Small intestine (tissue), 7 donors: Measurements from ENCODE around the gene ING1. TPM values are rescaled to one million over a fixed set of nuclear protein-coding genes. Genes with fewer than 3 reads are reported as not detected.
"Not testable (repeated sequence)": the region's sequence is repeated elsewhere in the genome, so short reads cannot be mapped to it uniquely, and the experiment has no call there.

Source experiments
- DNase-seq, 2 donors: peaks; one replicate each; pipeline versions ENCODE4 v3.0.0 to v3.0.0-alpha.2; 2013
- FAIRE-seq: peaks from 2 replicates; lab custom pipeline; 2012; peaks lifted over from hg19 to GRCh38; lab: Jason Lieb, UNC
- H3K27ac ChIP-seq, 3 donors: one replicate each; pipeline ENCODE4 v1.5.1; 2013; ENCODE audit warnings: low read length in 2 of 3, mild to moderate bottlenecking in 2 of 3, control low read depth in 1 of 3, inconsistent platforms in 1 of 3, low read depth in 1 of 3, moderate library complexity in 1 of 3
- H3K27me3 ChIP-seq, 3 donors: one replicate each; pipeline ENCODE4 v1.6.1; 2013; ENCODE audit warnings: low read length in 3 of 3, inconsistent platforms in 1 of 3; ENCODE audit not compliant: control insufficient read depth in 3 of 3, insufficient read depth in 3 of 3
- H3K36me3 ChIP-seq, 3 donors: one replicate each; pipeline ENCODE4 v1.6.1; 2013; ENCODE audit warnings: low read length in 3 of 3, inconsistent platforms in 1 of 3, low read depth in 1 of 3, mild to moderate bottlenecking in 1 of 3, moderate library complexity in 1 of 3; ENCODE audit not compliant: control insufficient read depth in 3 of 3, insufficient read depth in 2 of 3
- H3K4me1 ChIP-seq, 3 donors: one replicate each; pipeline ENCODE4 v1.6.1; 2013; ENCODE audit warnings: low read length in 2 of 3, inconsistent platforms in 1 of 3, low read depth in 1 of 3, mild to moderate bottlenecking in 1 of 3, moderate library complexity in 1 of 3; ENCODE audit not compliant: control insufficient read depth in 3 of 3, insufficient read depth in 2 of 3
- H3K4me3 ChIP-seq, 3 donors: one replicate each; pipeline ENCODE4 v1.5.1; 2013; ENCODE audit warnings: low read length in 3 of 3, control low read depth in 1 of 3, inconsistent platforms in 1 of 3, low read depth in 1 of 3, mild to moderate bottlenecking in 1 of 3, moderate library complexity in 1 of 3
- H3K9me3 ChIP-seq, 2 donors: one replicate each; pipeline ENCODE4 v1.6.1; 2013; ENCODE audit warnings: low read depth in 1 of 2, low read length in 1 of 2; ENCODE audit not compliant: control insufficient read depth in 2 of 2, insufficient read depth in 1 of 2
- WGBS, 3 donors: extraction: QIAGEN DNeasy Blood & Tissue Kit; methylation state at CpG; one replicate each; pipeline ENCODE4 v1.1.7; 2013; 5-methylcytosine and 5-hydroxymethylcytosine counted together
- polyA plus RNA-seq, 4 donors: library from polyadenylated mRNA; stranded (reverse) in 3 of 4; unstranded in 1 of 4; fragments of 200-250 nt in 3 of 4; fragments of 120-200 nt in 1 of 4; gene quantifications; one replicate each; pipeline versions ENCODE4 v1.2.1 to v1.2.3, GENCODE V29; 2013
- donor health status: healthy with polysubstance abuse.
- donor health status: control.
- donor health status: control.
- donor health status: Bipolar disorder and iron deficiency.
- donor health status: healthy.

The ING1 gene
- polyA plus RNA-seq, 4 donors: 10.8 to 18.6 (median 15.1) TPM

DNA sequence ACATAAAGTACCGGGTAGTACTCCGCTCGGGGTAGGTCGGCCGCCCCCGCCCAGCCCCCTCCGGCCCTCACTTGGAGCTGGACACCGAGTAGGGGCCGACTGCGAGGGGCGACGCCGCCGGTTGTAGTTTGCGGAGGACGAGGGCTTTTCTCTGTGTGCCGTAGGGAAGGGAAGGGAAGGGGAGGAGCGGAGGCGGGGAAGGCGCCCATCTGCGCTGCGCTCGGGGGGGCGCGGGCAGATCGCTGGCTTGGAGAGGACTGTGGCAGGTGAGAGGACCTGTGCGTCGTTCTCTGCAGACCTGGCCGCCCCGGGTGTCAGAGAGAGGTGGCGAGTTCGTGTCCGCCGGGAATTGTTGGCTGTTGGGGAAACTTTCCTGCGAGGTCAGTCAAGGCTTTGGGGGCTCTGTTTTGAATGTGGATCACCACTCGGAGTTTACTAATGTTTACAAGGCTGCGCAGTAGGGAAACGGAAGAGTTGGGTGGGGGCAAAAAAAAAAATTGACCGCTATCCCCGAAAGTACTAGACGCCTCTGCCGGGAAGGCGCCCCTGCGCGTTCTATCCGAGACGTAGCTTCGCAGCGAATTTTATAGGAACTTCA, 1.4 kb downstream of the ING1 start:
- no peak for FAIRE-seq
- peak in 1 of 2 donors; percentile 69 for DNase-seq

DNA sequence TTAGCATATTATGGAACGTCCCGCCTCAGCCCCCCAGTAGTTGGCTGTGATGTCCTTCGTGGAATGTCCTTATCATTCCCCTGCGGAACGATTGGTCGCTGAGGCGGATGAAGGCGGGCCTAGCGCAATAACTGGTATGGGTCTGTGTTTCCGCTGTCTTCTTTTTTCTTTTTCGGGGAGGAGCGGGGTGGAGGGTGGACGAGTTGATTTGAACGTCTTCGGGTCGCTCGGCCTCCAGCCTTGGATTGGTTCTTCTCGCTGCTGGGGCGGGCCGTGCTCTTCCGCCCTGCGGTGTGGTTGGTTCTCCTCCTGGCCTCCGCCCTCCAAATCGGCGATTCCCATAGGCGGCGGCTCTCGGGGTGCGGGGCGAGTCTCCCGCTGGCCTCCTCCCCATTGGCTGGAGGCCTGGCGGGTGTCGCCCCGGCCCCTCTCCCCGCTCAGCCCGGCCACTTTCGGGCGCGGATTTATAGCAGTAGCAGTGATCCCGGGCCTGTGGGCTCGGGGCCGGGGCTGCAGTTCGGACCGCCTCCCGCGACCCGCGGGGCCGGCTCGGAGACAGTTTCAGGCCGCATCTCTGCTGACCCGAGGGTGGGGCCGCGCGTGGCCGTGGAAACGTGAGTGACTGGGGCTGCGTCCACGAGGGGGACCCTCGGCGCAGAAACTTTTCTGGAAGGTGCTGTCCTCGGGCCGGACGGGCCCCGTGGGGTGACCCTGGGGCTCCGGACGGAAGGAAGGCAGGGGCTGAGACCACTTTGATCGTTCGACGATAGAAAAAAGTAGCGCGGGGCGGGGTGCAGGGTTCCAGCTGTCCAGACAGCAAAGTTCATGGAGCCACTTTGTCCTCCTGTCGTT, 2.1 kb downstream of the ING1 start:
- WGBS, 3 donors: 0 to 1% (median 0%) methylated on average over 68 to 74 of the region's 74 CpGs
- DNase-seq: peak; percentile 99 to 100
- H3K27me3 ChIP-seq: no peaks in the 10 kb centered on the region
- H3K27ac ChIP-seq: peak overlapping the region; percentile 98 to 100 (median 99)
- no peaks in the 10 kb centered on the region for H3K9me3 ChIP-seq
- peak overlapping the region; percentile 69 to 95 (median 88) for H3K4me3 ChIP-seq
- H3K36me3 ChIP-seq: peaks cover 4 to 11% (median 6%) of the 10 kb centered on the region in 3 donors
- peak; percentile 94 for FAIRE-seq
- peaks cover 0 to 6% (median 6%) of the 10 kb centered on the region in 3 donors for H3K4me1 ChIP-seq

More for the DNA sequence above, 1.4 kb downstream of the ING1 start:
- Histone ChIP-seq H3K27me3 (no peaks in the 10 kb centered on the region), H3K4me1 (peaks cover 0 to 6% (median 6%) of the 10 kb centered on the region in 3 donors), H3K4me3 (peak overlapping the region; percentile 82 to 90 (median 85)), H3K9me3 (no peaks in the 10 kb centered on the region), H3K27ac (peak overlapping the region; percentile 94 to 100 (median 99)), H3K36me3 (peaks cover 4 to 11% (median 6%) of the 10 kb centered on the region in 3 donors)
- 0% methylated on average over 41 to 49 of the region's 49 CpGs for WGBS, 3 donors

DNA sequence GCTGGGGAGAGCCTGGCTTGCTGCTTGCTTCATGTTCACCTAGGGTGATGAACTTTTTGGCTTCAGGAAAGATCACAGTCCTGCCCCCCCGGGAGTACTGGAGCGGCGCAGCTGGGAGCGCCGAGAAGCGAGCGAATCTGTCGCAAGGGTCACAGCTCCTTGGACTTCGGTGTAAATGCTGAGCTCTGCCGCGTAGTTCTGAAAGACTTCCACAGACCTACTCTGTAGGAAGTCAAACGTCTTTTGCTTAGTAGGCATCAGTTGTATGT, 2.7 kb downstream of the ING1 start:
- H3K4me3 ChIP-seq: peak overlapping the region; percentile 69 to 95 (median 88)
- WGBS, 3 donors: 0% methylated on average over 12 of the region's 12 CpGs
- H3K27ac ChIP-seq: peak overlapping the region; percentile 92 to 98 (median 94)
- peaks cover 4 to 11% (median 6%) of the 10 kb centered on the region in 3 donors for H3K36me3 ChIP-seq
- FAIRE-seq: no peak
- H3K9me3 ChIP-seq: no peaks in the 10 kb centered on the region
- H3K27me3 ChIP-seq: no peaks in the 10 kb centered on the region
- H3K4me1 ChIP-seq: peaks cover 0 to 5% (median 4%) of the 10 kb centered on the region in 3 donors
- peak; percentile 73 to 79 for DNase-seq

DNA sequence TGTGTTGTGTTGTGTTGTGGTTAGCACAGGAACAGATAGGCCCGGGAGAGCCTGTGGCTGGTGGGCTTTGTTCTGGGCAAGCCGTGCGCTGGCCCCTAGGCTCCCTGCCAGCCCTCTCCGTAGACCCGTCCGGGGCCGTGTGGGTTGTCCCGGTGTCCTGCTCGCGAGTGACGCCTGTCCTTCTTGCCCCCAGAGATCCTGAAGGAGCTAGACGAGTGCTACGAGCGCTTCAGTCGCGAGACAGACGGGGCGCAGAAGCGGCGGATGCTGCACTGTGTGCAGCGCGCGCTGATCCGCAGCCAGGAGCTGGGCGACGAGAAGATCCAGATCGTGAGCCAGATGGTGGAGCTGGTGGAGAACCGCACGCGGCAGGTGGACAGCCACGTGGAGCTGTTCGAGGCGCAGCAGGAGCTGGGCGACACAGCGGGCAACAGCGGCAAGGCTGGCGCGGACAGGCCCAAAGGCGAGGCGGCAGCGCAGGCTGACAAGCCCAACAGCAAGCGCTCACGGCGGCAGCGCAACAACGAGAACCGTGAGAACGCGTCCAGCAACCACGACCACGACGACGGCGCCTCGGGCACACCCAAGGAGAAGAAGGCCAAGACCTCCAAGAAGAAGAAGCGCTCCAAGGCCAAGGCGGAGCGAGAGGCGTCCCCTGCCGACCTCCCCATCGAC, 5.7 kb downstream of the ING1 start:
- Histone ChIP-seq H3K4me3 (no peak overlapping the region), H3K27ac (no peak overlapping the region), H3K36me3 (peaks cover 4 to 11% (median 6%) of the 10 kb centered on the region in 3 donors), H3K4me1 (no peaks in the 10 kb centered on the region), H3K27me3 (no peaks in the 10 kb centered on the region), H3K9me3 (no peaks in the 10 kb centered on the region)
- FAIRE-seq (no peak), DNase-seq (no peak)
- 98% methylated on average over 56 to 61 of the region's 61 CpGs for WGBS, 3 donors

DNA sequence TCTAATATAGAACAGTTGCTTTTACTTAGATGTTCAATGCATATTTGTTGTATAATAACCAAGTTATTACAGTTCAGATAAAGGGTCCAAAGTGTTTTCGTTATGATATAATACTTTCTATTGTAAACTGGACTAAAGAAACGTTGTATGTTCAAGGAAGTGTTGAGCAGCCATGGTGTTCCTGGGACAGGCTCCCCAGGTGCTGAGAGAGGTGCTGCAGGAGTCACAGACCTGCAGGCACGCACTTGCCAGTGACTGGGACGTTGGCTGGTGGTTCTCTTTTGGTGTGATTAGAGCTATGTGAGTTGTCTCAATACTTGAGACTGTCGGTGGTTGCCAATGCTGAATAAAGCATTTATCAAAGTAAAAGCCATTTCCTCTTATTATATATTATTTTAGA, 9.5 kb downstream of the ING1 start:
- 8 to 50% (median 31%) methylated on average over 5 of the region's 5 CpGs for WGBS, 3 donors
- H3K27me3 ChIP-seq: no peaks in the 10 kb centered on the region
- peak overlapping the region in 1 of 3 donors; percentile 64 for H3K27ac ChIP-seq
- H3K9me3 ChIP-seq: no peaks in the 10 kb centered on the region
- H3K4me3 ChIP-seq: no peak overlapping the region
- FAIRE-seq (no peak), DNase-seq (peak; percentile 20 to 73)
- peaks cover 0 to 5% (median 0%) of the 10 kb centered on the region in 3 donors for H3K4me1 ChIP-seq
- H3K36me3 ChIP-seq: peaks cover 4 to 11% (median 6%) of the 10 kb centered on the region in 3 donors

DNA sequence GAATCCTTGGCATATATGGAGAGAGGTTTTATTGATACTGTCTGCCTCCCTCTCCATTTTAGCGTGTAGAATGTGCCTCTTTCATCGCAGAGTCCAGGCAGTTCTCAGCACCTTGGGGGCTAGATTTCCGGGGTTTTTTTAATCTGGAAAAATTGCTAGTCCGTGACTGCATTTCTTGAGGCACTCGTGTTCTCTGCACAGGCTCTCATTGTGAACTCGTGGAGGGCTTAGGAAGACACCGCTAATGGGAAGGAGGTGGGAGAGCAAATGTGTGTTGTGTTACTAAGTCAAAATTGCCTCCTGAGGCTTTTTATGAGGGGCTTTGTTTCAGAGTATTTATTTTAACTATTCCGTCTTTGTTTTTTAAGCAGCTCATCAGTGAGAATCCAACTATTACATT, 10.1 kb downstream of the ING1 start:
- FAIRE-seq (no peak), DNase-seq (no peak)
- 45 to 69% (median 59%) methylated on average over 8 of the region's 8 CpGs for WGBS, 3 donors
- peaks cover 0 to 5% (median 0%) of the 10 kb centered on the region in 3 donors for H3K4me1 ChIP-seq
- H3K27ac ChIP-seq: no peak overlapping the region
- H3K36me3 ChIP-seq: peaks cover 4 to 11% (median 6%) of the 10 kb centered on the region in 3 donors
- H3K9me3 ChIP-seq: no peaks in the 10 kb centered on the region
- H3K27me3 ChIP-seq: no peaks in the 10 kb centered on the region
- no peak overlapping the region for H3K4me3 ChIP-seq

DNA sequence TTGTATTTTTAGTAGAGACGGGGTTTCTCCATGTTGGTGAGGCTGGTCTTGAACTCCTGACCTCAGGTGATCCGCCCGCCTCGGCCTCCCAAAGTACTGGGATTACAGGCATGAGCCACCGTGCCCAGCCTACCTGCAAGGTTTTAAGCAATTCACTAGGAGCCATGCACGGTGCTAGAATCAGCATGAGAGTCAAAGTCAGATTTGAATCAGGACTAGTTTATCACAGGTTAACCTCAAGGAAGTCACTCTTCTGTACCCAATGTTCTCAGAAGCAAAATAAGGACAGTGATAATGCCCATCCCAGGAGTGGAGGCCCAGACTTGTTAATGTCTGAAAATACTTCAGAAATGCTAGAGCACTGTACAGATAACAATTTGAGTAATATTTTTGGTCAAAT, 12.7 kb downstream of the ING1 start:
- whole genome bisulfite sequencing, 3 donors: 87 to 95% (median 92%) methylated on average over 6 of the region's 6 CpGs
- FAIRE-seq: not testable (repeated sequence)

DNA sequence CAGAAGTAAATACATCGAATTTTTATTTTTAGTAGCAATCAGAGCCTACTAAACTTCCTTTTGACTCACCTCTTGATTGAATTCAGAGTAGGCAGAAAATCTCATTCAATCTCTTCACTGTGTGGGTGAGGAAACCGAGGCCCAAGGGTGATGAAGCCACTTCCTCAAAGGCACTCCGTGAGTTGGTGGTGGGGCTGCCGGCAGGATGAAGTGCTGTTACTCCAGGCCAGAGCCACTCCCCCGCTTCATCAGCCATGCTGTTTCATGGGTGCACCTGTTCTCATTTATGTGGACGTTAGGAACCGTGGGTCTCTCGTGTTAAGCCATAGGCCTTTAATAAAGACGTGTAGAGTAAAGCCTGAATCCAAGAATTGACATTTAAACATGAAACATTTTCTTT, 13.2 kb downstream of the ING1 start:
- 56 to 75% (median 66%) methylated on average over 9 of the region's 9 CpGs for WGBS, 3 donors
- Histone ChIP-seq H3K36me3 (no peaks in the 10 kb centered on the region), H3K4me3 (no peak overlapping the region), H3K27ac (no peak overlapping the region), H3K9me3 (no peaks in the 10 kb centered on the region), H3K4me1 (peaks cover 0 to 5% (median 0%) of the 10 kb centered on the region in 3 donors), H3K27me3 (no peaks in the 10 kb centered on the region)
- FAIRE-seq (no peak), DNase-seq (peak in 1 of 2 donors; percentile 42)

More for the DNA sequence above, 12.7 kb downstream of the ING1 start:
- not testable (repeated sequence) for H3K36me3 ChIP-seq, H3K4me1 ChIP-seq, H3K9me3 ChIP-seq, DNase-seq, H3K4me3 ChIP-seq, H3K27me3 ChIP-seq, H3K27ac ChIP-seq
